Measurements from ENCODE around the gene ZNF606. TPM values are rescaled to one million over a fixed set of nuclear protein-coding genes. Genes with fewer than 3 reads are reported as not detected.

Gene ZNF606
- total RNA-seq, 1 donor from 2014 or later: 22.0 TPM

GRCh38 chr19:57947419-57948134, 55.0 kb downstream of the ZNF606 start, which contains the start of gene ZNF256:
TSS of gene ZNF256 (minus strand) at chr19:57947706. CDS start at chr19:57947474, 232 bp downstream.
- Mint-ChIP-seq H3K4me3 (ENCODE audit: unreplicated experiment) (peak within 1 kb of the TSS; percentile 95), H3K9me3 (ENCODE audit: unreplicated experiment) (peaks cover 29% of the 10 kb centered on the region), H3K4me1 (ENCODE audit: unreplicated experiment) (peaks cover 15% of the 10 kb centered on the region), H3K27me3 (ENCODE audit: unreplicated experiment) (no peaks in the 10 kb centered on the region), H3K36me3 (ENCODE audit: unreplicated experiment) (peaks cover 33% of the 10 kb centered on the region), H3K27ac (ENCODE audit: unreplicated experiment) (peak within 1 kb of the TSS; percentile 94)
- TF ChIP-seq CTCF (IDR thresholded peaks at IDR 0.05): peak; percentile 64
- DNase-seq (ENCODE audit: extremely low spot score, unreplicated experiment): peak; percentile 97

- peak overlapping the region; percentile 94 for H3K27ac Mint-ChIP-seq (ENCODE audit: unreplicated experiment)
- no peak for TF ChIP-seq CTCF (IDR thresholded peaks at IDR 0.05)
- H3K36me3 Mint-ChIP-seq (ENCODE audit: unreplicated experiment): peaks cover 38% of the 10 kb centered on the region
- no peak for DNase-seq (ENCODE audit: extremely low spot score, unreplicated experiment)
- H3K4me1 Mint-ChIP-seq (ENCODE audit: unreplicated experiment): peaks cover 15% of the 10 kb centered on the region
- H3K27me3 Mint-ChIP-seq (ENCODE audit: unreplicated experiment): no peaks in the 10 kb centered on the region
- H3K4me3 Mint-ChIP-seq (ENCODE audit: unreplicated experiment): peak overlapping the region; percentile 95
- peaks cover 32% of the 10 kb centered on the region for H3K9me3 Mint-ChIP-seq (ENCODE audit: unreplicated experiment)
Observed at GRCh38 chr19:57947088-57947418, 55.6 kb downstream of the ZNF606 start.

- TF ChIP-seq CTCF (IDR thresholded peaks at IDR 0.05): no peak
- Mint-ChIP-seq H3K4me3 (ENCODE audit: unreplicated experiment) (peak overlapping the region; percentile 95), H3K36me3 (ENCODE audit: unreplicated experiment) (peaks cover 45% of the 10 kb centered on the region), H3K9me3 (ENCODE audit: unreplicated experiment) (peaks cover 33% of the 10 kb centered on the region), H3K27me3 (ENCODE audit: unreplicated experiment) (no peaks in the 10 kb centered on the region), H3K4me1 (ENCODE audit: unreplicated experiment) (peaks cover 15% of the 10 kb centered on the region), H3K27ac (ENCODE audit: unreplicated experiment) (no peak overlapping the region)
- no peak for DNase-seq (ENCODE audit: extremely low spot score, unreplicated experiment)
Observed at GRCh38 chr19:57946316-57946715, 56.3 kb downstream of the ZNF606 start.

- H3K36me3 Mint-ChIP-seq (ENCODE audit: unreplicated experiment): peaks cover 62% of the 10 kb centered on the region
- DNase-seq (ENCODE audit: extremely low spot score, unreplicated experiment): no peak
- H3K9me3 Mint-ChIP-seq (ENCODE audit: unreplicated experiment): peaks cover 42% of the 10 kb centered on the region
- H3K4me3 Mint-ChIP-seq (ENCODE audit: unreplicated experiment): no peak overlapping the region
- H3K27ac Mint-ChIP-seq (ENCODE audit: unreplicated experiment): no peak overlapping the region
- H3K27me3 Mint-ChIP-seq (ENCODE audit: unreplicated experiment): no peaks in the 10 kb centered on the region
- TF ChIP-seq CTCF (IDR thresholded peaks at IDR 0.05): no peak
- peaks cover 8% of the 10 kb centered on the region for H3K4me1 Mint-ChIP-seq (ENCODE audit: unreplicated experiment)
Observed at GRCh38 chr19:57941593-57941992, 61.0 kb downstream of the ZNF606 start.

- H3K9me3 Mint-ChIP-seq (ENCODE audit: unreplicated experiment): peaks cover 38% of the 10 kb centered on the region
- H3K36me3 Mint-ChIP-seq (ENCODE audit: unreplicated experiment): peaks cover 55% of the 10 kb centered on the region
- H3K27me3 Mint-ChIP-seq (ENCODE audit: unreplicated experiment): no peaks in the 10 kb centered on the region
- TF ChIP-seq CTCF (IDR thresholded peaks at IDR 0.05): no peak
- DNase-seq (ENCODE audit: extremely low spot score, unreplicated experiment): no peak
- peaks cover 11% of the 10 kb centered on the region for H3K4me1 Mint-ChIP-seq (ENCODE audit: unreplicated experiment)
- H3K4me3 Mint-ChIP-seq (ENCODE audit: unreplicated experiment): peak overlapping the region; percentile 98
- no peak overlapping the region for H3K27ac Mint-ChIP-seq (ENCODE audit: unreplicated experiment)
Observed at GRCh38 chr19:57935731-57936130, 66.9 kb downstream of the ZNF606 start.

Data from osteocyte (in vitro differentiated cells).